ENCODE results near the gene NPAS2. TPM values are rescaled to one million over a fixed set of nuclear protein-coding genes. Genes with fewer than 3 reads are reported as not detected.
A peak's percentile ranks its signal among the peaks of the same experiment; 100 is the strongest.

Gene NPAS2
- total and polyA plus RNA-seq, 2 donors (not counting 3 experiments of a cell fraction or from before 2014, with no cell fraction given), result 29.0 to 53.9 TPM

- ChIA-PET POLR2A (no interaction called here), CTCF (interaction anchor here (1.5 kb wide), 1 partner anchor 10 kb away, joined by 4 read pairs; no protein-coding TSS in a partner anchor)
- FAIRE-seq (no peak), DNase-seq (ENCODE audit: low read depth, low spot score) (no peak)
- TF ChIP-seq CTCF (IDR thresholded peaks at IDR 0.05; ENCODE audit: extremely low read depth in 1 of 2, insufficient read depth in 1 of 2, low read depth in 1 of 2, low read length in 2 of 2), result no peak
- no peak for TF ChIP-seq EZH2 (IDR thresholded peaks at IDR 0.05; ENCODE audit: borderline replicate concordance, low read depth, low read length, severe bottlenecking)
- TF ChIP-seq GATA2 (IDR thresholded peaks at IDR 0.05; ENCODE audit: insufficient read depth, insufficient read length, low read depth, low read length), result no peak
- no peak for TF ChIP-seq POLR2AphosphoS5 (IDR thresholded peaks at IDR 0.05; ENCODE audit: insufficient read depth, low read depth, low read length)
- no peak for TF ChIP-seq MYC (IDR thresholded peaks at IDR 0.05; ENCODE audit: low read depth, low read length)
- TF ChIP-seq MAX (IDR thresholded peaks at IDR 0.05; ENCODE audit: insufficient read depth, insufficient read length), result no peak
- no peaks in the 10 kb centered on the region for H3K79me2 ChIP-seq (ENCODE audit: control insufficient read depth, insufficient read depth, low read length)
- no peak overlapping the region for H3K4me2 ChIP-seq (ENCODE audit: insufficient read depth, low read length)
- H3K36me3 ChIP-seq (ENCODE audit: control insufficient read depth in 2 of 2, extremely low read depth in 1 of 2, insufficient read depth in 2 of 2, low read length in 2 of 2), result peaks cover 2 to 16% of the 10 kb centered on the region in 2 experiments
- dilution Hi-C loops (cut with MboI; ENCODE audit: extremely low pct_ligation_motif_present, low sequenced_read_pairs), result no loop called here
- H4K20me1 ChIP-seq (replicated peaks; ENCODE audit: control insufficient read depth, extremely low read depth, insufficient read depth, low read length), result no peaks in the 10 kb centered on the region
- no peak overlapping the region for H3K9ac ChIP-seq (replicated peaks; ENCODE audit: extremely low read depth, insufficient read depth, low read length)
- no peaks in the 10 kb centered on the region for H3K4me1 ChIP-seq (ENCODE audit: control insufficient read depth, extremely low read depth, insufficient read depth, low read length)
- H3K9me1 ChIP-seq (replicated peaks; ENCODE audit: control insufficient read depth, extremely low read depth, insufficient read depth, low read length), result no peaks in the 10 kb centered on the region
- H3K27ac ChIP-seq (ENCODE audit: insufficient read depth, low read depth, low read length), result no peak overlapping the region
- H3K27me3 ChIP-seq (ENCODE audit: control insufficient read depth in 2 of 2, insufficient read depth in 2 of 2, low read length in 2 of 2), result no peaks in the 10 kb centered on the region
- TSS peak; percentile 40 for BruUV-seq (replicated peaks)
- intact Hi-C loops (cut with micrococcal nuclease), result no loop called here
- H3K4me3 ChIP-seq (replicated peaks in 1 of 3; ENCODE audit: insufficient read depth in 1 of 3, low read depth in 1 of 3, low read length in 3 of 3), result no peak overlapping the region
- H2AFZ ChIP-seq (ENCODE audit: low read depth, low read length), result no peak overlapping the region
- H3K9me3 ChIP-seq (replicated peaks; ENCODE audit: control insufficient read depth, insufficient read depth, low read length), result no peaks in the 10 kb centered on the region
Observed at GRCh38 chr2:100995309-100996075, 175.6 kb downstream of the NPAS2 start.
